Ureter (tissue), 1 donor: Measurements from ENCODE around the gene CABP4. TPM values are rescaled to one million over a fixed set of nuclear protein-coding genes. Genes with fewer than 3 reads are reported as not detected.
"Not testable (repeated sequence)": the region's sequence is repeated elsewhere in the genome, so short reads cannot be mapped to it uniquely, and the experiment has no call there.

Experiments
- DNase-seq: peaks from one replicate; pipeline ENCODE4 v3.0.0-alpha.2; 2020; ENCODE audit warnings: low spot score
- total RNA-seq: library from RNA; stranded (reverse); gene quantifications from one replicate; pipeline ENCODE4 v1.2.4, GENCODE V29; 2023
- donor health status: DM: yes; HTN: yes; CAD: no.

CABP4 gene
- total RNA-seq, 1 donor from 2014 or later, result 2.8 TPM

DNA sequence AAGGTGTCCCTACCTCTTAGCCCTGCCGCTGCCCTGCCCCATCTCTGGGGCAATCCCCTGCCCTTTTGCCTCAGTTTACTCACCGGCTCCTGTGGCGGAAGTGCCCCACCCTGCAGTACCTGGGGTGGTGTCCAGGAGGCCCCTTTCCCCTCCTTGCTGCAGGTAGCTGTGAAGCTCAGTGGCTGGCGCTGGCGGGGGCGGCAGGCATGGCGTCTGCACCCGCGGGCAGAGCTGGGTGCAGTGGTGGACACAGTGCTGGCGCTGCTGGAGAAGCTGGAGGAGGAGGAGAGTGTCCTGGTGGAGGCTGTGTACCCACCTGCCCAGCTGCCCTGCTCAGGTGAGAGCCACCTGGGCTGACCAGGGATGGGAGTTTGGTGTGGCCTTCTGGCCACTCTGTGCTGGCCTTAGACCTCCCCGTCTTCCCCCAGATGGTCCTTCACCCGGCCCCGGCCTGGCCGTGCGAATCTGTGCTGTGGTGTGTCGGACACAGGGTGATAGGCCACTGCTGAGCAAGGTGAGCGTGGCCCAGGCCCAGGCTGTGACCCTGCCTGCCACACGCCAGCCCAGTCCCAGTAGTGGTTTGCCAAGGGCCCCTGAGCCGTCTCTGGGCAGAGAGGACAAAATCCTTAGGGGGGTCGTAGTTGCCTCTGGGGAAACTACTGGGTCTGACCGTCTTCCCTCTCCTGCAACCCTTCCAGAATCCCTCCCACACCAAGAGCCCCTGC, 35.7 kb upstream of the CABP4 start:
- no peak for DNase-seq

DNA sequence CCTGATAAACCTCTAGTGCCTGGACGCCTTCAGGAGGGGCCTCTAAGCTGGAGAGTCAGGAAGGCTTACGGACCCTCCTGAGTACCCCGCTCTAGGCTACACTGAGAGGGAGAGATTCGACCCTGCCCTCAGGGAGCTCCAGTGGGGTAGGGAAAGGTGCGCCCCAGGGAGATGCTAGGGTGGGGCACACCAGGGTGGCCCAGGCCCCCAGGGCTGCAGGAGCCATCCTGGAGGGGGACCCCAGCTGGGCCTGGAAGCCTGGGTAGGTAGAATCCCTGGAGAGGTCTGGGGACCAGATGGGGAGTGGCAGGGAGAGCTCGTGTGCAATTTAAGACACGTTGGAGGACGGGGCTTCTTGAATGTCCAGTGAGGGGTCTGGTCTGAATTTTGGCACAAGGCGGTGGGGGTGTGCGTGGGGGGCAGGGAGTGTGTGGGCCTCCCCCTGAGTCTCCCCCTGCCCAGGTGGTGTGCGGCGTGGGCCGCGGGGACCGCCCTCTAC, 35.0 kb upstream of the CABP4 start:
- DNase-seq, result no peak

- DNase-seq, result peak; percentile 97
Measured at GRCh38 chr11:67420646-67421429, 34.3 kb upstream of the CABP4 start.

- no peak for DNase-seq
Measured at GRCh38 chr11:67421430-67422031, 33.6 kb upstream of the CABP4 start.

- no peak for DNase-seq
Measured at GRCh38 chr11:67422891-67423290, 32.3 kb upstream of the CABP4 start.

DNA sequence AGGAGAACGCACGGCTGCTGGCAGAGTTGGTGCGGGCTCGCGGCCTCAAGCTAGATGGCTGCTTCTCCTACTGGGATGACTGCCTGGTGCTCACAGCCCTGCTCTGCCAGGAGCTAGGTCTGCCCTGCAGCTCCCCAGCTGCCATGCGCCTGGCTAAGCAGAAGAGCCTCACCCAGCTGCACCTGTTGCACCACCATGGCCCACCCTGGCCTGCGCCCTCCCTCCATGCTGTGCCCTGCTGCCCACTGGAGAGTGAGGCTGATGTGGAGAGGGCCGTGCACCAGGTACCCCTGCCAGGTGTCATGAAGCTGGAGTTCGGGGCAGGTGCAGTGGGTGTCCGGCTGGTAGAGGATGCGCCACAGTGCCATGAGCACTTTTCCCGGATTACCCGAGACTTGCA, 31.7 kb upstream of the CABP4 start:
- no peak for DNase-seq

GRCh38 chr11:67423891-67424613, 31.1 kb upstream of the CABP4 start:
- no peak for DNase-seq

DNA sequence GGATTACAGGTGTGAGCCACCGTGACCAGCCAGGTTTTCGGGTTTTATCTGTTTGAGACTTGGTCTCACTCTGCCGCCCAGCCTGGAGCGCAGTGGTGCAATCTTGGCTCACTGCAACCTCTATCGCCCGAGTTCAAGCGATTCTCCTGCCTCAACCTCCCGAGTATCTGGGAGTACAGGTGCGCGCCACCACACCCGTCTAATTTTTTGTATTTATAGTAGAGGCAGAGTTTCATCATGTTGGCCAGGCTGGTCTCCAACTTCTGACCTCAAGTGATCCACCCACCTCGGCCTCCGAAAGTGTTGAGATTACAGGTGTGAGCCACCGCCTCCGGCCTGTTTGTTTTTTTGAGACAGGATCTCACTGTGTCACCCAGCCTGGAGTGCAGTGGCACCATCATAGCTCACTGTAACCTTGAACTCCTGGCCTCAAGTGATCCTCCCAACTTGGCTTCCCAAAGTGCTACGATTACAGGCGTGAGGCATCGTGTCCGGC, 27.7 kb upstream of the CABP4 start:
- DNase-seq, result not testable (repeated sequence)

GRCh38 chr11:67428052-67429001, 26.8 kb upstream of the CABP4 start, which contains the start of gene RPS6KB2:
Gene RPS6KB2 (plus strand): TSS chr11:67428494. CDS start chr11:67428546, 52 bp downstream.
- peak; percentile 99 for DNase-seq

DNA sequence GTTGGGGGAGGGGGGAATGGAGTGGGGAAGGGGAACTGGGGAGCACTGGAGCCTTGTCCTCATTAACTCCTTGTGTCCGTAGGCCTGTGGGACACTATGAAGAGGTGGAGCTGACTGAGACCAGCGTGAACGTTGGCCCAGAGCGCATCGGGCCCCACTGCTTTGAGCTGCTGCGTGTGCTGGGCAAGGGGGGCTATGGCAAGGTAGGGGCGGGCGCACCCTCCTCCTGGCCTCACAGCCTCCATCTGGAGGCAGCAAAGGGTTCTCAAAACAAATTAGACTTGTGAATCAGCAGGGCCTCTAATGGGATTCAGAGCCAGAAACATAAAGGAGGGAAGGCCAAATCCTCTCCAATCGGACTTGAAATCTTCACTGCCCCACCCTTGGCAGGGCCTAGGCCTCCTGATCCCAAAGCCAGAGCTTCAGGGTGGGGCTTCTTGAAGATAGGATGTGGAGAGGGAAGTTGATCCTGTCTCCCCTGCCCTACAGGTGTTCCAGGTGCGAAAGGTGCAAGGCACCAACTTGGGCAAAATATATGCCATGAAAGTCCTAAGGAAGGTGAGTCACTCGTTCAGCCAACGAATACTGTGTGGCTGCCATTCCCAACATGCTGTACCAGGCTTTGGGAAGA, 26.0 kb upstream of the CABP4 start:
- DNase-seq, result no peak

DNA sequence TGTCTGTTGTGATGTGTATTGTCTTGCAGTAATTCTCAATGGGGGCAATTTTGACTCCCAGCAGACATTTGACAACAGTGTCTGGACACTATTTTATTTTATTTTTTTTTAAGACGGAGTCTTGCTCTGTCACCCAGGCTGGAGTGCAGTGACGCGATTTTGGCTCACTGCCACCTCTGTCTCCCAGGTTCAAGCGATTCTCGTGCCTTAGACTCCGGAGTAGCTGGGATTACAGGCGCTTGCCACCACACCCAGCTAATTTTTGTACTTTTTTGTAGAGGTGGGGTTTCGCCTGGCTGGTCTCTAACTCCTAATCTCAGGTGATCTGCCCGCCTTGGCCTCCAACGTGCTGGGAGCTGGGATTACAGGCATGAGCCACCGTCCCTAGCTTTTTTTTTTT, 25.4 kb upstream of the CABP4 start:
- DNase-seq, result no peak

DNA sequence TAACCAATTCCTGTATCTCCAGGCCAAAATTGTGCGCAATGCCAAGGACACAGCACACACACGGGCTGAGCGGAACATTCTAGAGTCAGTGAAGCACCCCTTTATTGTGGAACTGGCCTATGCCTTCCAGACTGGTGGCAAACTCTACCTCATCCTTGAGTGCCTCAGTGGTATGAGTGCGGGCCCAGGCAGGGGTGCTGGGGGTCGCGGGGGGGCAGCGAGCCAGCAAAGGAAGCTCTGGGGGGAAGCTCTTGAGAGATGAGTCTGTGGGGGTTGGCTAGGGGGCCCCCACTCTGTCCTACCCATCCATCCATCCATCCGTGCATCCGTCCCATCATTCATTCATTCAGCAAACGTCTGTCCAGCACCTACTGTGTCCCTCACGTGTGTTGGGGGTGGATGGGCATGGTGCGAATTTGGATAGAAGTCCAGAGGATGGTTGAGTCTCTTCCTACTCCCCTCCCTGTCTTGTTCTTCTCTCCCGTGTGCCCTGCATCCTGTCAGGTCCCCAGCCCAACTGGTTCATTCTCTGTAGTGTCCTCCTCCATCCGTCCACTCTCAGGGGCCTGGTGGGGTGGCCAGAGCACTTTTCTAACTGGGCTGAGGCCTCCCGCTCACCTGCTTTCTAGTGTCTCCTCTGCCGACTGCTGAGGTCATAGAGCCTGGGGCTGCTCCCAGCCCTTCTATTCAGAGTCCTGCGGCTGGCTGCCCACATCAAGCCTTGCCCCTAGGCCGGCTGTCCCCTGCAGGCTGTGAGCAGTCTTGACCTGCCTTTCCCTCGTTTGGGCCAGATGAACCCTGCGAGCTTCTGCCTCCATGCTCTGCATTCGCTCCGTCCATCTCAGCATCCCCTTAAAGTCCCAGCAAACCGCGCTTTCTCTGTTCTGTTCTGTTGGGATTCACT, 23.6 kb upstream of the CABP4 start:
- no peak for DNase-seq

GRCh38 chr11:67432655-67433349, 22.4 kb upstream of the CABP4 start:
- no peak for DNase-seq

DNA sequence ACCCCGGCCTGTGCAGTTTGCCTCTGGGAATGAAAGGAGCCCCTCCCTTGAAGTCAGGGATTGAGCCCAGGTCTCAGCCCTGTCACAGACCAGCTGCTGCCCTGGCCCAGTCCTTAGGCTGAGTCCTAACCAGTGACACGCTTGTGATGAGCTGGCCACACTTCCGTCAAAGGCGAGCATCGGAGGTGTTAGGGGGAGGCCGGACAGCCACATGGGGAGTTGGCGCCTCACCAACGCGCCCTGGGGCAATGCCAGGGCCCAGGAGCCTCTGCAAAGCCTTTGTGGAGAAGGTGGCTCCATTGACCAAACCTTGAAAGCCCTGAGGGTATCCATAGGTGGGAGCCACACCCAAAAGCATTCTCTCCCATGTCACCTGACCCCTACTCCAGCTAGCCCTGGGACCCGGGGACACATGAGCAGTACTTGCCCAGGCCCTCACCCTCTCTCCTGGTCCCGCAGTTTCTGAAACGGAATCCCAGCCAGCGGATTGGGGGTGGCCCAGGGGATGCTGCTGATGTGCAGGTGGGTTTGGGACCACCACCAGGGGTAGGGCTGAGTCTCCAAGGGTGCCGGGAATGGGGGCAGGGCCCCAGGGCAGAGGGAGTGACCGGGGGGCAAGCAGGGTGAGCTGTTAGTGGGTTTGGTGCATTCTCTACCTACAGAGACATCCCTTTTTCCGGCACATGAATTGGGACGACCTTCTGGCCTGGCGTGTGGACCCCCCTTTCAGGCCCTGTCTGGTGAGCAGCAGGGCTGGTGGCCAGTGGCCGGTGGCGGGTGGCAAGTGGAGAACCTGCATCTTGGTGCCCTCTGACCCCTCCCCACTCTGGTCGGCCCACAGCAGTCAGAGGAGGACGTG, 21.4 kb upstream of the CABP4 start:
- no peak for DNase-seq

DNA sequence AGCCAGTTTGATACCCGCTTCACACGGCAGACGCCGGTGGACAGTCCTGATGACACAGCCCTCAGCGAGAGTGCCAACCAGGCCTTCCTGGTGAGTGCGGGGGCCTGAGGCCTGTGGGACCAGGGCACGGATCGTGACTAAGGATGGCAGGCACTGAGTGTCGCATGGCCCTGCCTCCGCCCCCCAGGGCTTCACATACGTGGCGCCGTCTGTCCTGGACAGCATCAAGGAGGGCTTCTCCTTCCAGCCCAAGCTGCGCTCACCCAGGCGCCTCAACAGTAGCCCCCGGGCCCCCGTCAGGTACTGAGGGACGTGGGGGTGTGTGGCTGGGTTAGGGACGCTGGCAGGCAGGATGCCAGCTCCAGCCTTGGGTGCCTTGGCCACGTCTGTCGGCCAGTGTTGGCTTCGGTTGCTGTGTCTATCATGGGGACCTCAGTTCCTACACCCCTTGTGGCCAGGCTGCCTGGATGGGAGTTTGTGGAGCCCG, 20.7 kb upstream of the CABP4 start:
- no peak for DNase-seq

GRCh38 chr11:67435031-67435726, 20.0 kb upstream of the CABP4 start:
- no peak for DNase-seq
